ENCODE measurements around the gene COX7B. TPM values are rescaled to one million over a fixed set of nuclear protein-coding genes. Genes with fewer than 3 reads are reported as not detected.
"Not testable (repeated sequence)": the region's sequence is repeated elsewhere in the genome, so short reads cannot be mapped to it uniquely, and the experiment has no call there.

The COX7B gene
- total RNA-seq = 345 and 348 TPM in 2 replicates

GRCh38 chrX:77899081-77899828 is at the start of gene COX7B:
Gene COX7B (plus strand): TSS chrX:77899468. CDS start chrX:77899554, 86 bp downstream.
- DNase-seq (ENCODE audit: extremely low read depth, low read depth, low spot score) = peak; percentile 90

- DNase-seq (ENCODE audit: extremely low read depth, low read depth, low spot score) = no peak
Measured at GRCh38 chrX:77875372-77875771, 23.9 kb upstream of the COX7B start.

DNA sequence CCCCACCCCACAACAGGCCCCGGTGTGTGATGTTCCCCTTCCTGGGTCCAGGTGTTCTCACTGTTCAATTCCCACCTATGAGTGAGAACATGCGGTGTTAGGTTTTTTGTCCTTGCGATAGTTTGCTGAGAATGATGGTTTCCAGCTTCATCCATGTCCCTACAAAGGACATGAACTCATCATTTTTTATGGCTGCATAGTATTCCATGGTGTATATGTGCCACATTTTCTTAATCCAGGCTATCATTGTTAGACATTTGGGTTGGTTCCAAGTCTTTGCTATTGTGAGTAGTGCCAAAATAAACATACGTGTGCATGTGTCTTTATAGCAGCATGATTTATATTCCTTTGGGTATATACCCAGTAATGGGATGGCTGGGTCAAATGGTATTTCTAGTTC is 17.9 kb upstream of the COX7B start:
- DNase-seq (ENCODE audit: extremely low read depth, low read depth, low spot score) = not testable (repeated sequence)

- DNase-seq (ENCODE audit: extremely low read depth, low read depth, low spot score) = no peak
Measured at GRCh38 chrX:77892887-77893286, 6.4 kb upstream of the COX7B start.

- no peak for DNase-seq (ENCODE audit: extremely low read depth, low read depth, low spot score)
Measured at GRCh38 chrX:77893713-77894112, 5.6 kb upstream of the COX7B start.

DNA sequence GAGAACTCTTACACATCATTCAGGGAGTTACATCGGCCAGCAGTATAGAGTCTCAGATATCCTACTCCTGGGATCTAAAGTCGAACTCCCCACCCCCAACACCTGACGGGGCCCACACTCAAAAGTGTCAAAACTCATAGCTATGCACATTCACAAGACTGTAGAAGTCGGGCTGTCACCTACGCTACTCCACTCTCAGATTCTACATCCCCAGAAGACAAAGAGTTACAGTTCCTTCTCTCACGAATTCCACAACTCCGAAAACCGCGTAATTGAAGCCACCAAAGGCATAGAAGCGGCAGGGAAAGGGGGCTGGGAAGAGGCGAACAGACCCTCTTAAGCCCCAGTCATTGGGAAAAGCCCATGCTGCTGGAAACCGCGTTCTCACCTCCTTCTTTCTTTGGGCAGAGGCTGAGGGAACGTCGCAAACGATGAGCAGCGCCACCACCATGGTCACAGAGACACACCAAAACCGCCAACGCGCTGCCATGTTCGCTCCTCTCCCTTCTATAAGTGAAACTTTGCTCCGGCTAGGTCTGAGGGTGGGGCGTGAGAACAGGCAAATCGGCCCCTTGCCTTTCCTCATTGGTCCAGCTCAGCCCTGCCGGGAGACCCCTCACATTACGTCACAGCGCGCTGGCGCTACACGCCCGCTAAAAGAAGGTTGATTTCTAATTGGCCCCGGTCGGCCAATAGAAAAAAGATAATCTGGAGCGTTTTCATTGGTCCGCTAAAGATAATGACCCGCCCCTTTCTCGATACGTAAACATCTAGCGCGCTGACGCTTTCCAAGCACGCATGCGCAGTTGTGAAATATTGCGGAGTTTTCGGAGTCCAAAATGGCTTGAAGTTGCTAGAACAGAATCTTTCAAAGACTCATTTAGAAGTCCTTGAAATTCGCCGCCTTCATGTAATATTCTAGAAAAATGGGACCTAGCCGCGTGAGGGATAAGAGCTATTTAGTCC is 4.1 kb upstream of the COX7B start, which contains the start of gene MAGT1:
Gene MAGT1 (minus strand): TSS at position 515 of the 966 bp plus-strand sequence. CDS start 25 bp downstream, at position 490.
- DNase-seq (ENCODE audit: extremely low read depth, low read depth, low spot score) = peak; percentile 81

- no peak for DNase-seq (ENCODE audit: extremely low read depth, low read depth, low spot score)
Measured at GRCh38 chrX:77900688-77901087, 1.4 kb downstream of the COX7B start.

DNA sequence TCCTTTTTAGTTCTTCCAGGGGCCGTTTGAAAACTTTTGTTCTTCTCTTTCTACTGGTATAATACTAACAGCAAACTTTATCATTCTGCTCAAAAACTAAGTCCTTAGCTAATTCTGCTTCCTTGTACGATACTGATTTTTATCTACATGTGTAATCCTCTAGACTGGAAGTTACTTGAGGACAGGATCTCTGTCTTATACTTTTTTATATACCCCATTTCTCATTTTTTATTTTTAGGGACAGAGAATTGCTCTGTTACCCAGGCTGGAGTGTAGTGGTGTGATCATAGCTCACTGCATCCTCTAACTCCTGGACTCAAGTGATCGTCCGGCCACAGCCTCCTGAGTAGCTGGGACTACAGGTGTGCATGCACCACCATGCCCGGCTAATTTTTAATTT is 2.2 kb downstream of the COX7B start:
- no peak for DNase-seq (ENCODE audit: extremely low read depth, low read depth, low spot score)

DNA sequence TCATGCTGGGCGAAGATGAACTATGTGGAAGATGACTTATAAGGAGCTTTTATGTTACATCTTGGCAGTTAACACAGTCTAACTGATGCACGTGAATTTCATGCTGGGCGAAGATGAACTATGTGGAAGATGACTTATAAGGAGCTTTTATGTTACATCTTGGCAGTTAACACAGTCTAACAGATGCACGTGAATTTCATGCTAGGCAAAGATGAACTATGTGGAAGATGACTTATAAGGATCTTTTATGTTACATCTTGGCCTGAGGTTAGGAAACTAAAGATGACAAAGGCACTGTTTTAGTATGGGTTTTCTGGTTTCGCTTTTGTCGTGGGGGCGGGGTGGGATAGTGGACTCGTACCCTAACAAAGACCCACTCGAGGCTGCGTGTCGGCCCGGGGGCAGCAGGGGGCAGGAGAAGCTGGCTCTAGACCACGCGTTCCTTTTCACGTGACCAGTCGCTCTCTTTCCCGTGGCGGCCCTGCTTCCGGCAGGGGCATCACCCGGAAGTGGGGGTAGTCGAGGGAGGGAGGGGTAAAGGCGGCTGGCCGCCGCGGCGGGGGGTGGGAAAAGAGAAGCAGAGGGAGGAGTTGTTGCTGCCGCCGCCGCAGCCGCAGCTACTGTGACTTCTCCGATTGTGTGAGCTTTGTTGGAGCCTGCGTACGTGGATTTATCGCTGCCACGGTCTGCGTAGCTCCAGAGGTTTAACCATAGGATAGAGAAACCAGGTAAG is 11.0 kb downstream of the COX7B start, which contains the start of gene ATP7A:
Gene ATP7A (plus strand): TSS at position 586 of the 733 bp plus-strand sequence. CDS start 60,949 bp downstream, outside the sequence.
- DNase-seq (ENCODE audit: extremely low read depth, low read depth, low spot score) = no peak

- no peak for DNase-seq (ENCODE audit: extremely low read depth, low read depth, low spot score)
Measured at GRCh38 chrX:77917294-77917933, 18.1 kb downstream of the COX7B start.

DNA sequence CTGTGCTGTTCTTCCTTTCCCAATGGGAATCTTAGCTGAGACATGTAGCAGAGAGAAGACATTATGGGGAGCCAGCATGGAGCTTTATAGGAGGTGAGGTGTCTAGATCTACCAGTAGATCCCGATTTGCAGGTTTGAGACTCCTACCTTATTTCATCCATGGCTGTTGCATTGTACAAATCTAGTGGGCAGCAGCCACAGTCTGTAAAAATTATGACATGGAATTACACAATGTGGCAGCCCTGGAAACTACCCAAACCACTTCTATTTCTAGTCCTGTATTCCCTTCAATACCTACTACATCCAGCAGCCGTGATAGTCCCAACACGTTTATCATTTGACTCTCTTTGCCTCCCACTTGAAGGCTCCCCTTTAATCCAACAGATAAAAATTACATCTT is 19.3 kb downstream of the COX7B start:
- DNase-seq (ENCODE audit: extremely low read depth, low read depth, low spot score) = no peak

GRCh38 chrX:77919370-77919769 is 20.1 kb downstream of the COX7B start:
- DNase-seq (ENCODE audit: extremely low read depth, low read depth, low spot score) = not testable (repeated sequence)

- no peak for DNase-seq (ENCODE audit: extremely low read depth, low read depth, low spot score)
Measured at GRCh38 chrX:77922787-77923186, 23.5 kb downstream of the COX7B start.

DNA sequence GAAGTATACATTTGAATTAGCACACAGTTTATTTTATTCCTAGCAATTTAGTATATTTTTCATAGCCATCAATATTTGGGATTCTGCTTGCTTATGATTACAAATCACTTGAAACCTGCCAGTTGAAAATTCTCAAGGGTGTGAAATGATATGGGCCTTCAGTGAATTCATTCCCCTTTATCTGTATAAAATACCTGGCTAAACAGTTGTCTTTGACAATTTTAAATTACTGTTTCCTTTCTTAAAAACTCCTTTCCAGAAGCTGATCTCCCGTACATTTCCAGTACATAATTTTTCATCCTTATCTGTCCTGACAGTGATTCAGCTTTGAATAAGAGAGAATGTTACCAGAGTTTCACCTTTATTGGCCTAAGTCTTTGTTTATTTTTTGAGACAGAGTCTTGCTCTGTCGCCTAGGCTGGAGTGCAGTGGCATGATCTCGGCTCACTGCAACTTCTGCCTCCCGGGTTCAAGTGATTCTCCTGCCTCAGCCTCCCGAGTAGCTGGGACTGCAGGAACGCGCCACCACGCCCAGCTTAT is 25.1 kb downstream of the COX7B start:
- no peak for DNase-seq (ENCODE audit: extremely low read depth, low read depth, low spot score)

GRCh38 chrX:77925764-77926163 is 26.5 kb downstream of the COX7B start:
- no peak for DNase-seq (ENCODE audit: extremely low read depth, low read depth, low spot score)

DNA sequence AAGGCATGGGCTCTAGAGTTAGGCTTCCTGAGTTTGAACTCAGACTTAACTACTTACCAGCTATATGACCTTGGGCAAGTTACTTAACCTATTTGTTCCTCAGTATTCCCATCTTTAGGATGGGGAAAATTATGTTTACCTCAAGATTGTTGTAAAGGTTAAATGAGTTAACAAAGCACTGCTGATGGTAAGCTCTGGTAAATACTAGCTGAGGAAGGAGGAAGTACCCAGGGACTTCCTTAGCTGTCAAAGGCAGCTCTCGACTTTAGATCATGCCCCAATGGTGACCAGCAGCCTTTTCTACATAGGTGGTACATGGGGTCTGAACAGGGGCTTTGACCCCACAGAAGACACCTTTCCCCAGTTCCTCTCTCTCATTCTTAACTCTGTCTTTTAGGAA is 31.3 kb downstream of the COX7B start:
- no peak for DNase-seq (ENCODE audit: extremely low read depth, low read depth, low spot score)

DNA sequence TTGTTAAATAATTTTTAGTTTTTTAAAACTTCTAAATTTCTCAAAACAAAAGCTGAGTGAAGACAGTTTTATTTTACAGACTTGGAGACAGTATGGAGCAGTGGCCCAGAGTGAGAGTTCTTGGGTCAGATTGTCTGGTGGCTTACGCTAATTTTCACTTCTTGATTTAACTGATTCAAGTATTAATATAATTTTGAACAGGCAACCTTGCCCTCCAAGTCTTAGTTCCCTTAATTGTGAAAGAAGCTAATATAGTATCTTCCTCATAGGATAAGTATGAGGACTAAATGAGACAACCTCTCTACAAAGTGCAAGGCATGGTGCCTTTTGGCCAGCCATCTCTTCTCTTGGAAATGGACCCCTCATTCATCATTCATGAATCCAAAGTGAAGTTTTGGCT is 36.6 kb downstream of the COX7B start:
- DNase-seq (ENCODE audit: extremely low read depth, low read depth, low spot score) = no peak

- DNase-seq (ENCODE audit: extremely low read depth, low read depth, low spot score) = no peak
Measured at GRCh38 chrX:77936299-77936698, 37.0 kb downstream of the COX7B start.

GRCh38 chrX:77937291-77937690 is 38.0 kb downstream of the COX7B start:
- DNase-seq (ENCODE audit: extremely low read depth, low read depth, low spot score) = no peak

DNA sequence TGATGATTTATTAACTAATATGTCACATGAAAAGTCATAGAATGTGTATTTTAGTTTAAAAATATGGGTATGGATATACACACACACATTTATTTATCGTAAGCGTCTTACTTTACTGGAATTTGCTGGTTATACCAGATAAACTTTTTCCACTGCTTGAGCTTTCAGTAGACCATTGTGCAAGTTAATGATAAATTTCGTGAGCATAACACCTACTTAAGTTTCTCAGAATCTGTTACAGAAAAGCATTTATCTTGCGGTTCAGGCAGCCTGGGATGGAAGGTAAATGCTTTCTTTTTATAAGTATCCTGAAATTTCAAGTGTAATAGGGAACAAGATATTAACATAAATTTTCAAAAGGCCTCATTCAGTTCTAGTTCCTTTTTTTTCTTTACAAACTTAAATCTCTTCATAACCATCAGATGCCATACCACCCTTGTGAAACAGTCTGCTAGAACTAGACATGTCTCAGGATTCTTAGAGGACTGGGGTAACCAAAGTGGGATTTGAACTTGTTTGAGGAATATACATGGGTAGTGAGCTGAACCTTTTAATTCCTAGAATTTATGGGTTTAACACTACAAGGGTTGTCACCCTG is 38.9 kb downstream of the COX7B start:
- DNase-seq (ENCODE audit: extremely low read depth, low read depth, low spot score) = no peak
